Colonic mucosa (tissue), 4 donors: ENCODE measurements around the gene RFC2. TPM values are rescaled to one million over a fixed set of nuclear protein-coding genes. Genes with fewer than 3 reads are reported as not detected.

Source experiments
- DNase-seq: peaks from one replicate; pipeline ENCODE4 v3.0.0-alpha.2; 2020
- H3K27ac ChIP-seq: fragments of 200-600 bp; one replicate; pipeline ENCODE4 v1.8.0; 2021
- H3K27me3 ChIP-seq: fragments of 200-600 bp; one replicate; pipeline ENCODE4 v1.8.0; 2021
- H3K36me3 ChIP-seq: fragments of 200-600 bp; one replicate; pipeline ENCODE4 v1.8.0; 2021
- H3K4me1 ChIP-seq: fragments of 200-600 bp; one replicate; pipeline ENCODE4 v1.8.0; 2021; ENCODE audit warnings: mild to moderate bottlenecking
- H3K4me3 ChIP-seq: fragments of 200-600 bp; one replicate; pipeline ENCODE4 v1.8.0; 2021
- H3K9ac ChIP-seq, 2 donors: one replicate each; pipeline ENCODE4 v1.7.0; 2013; ENCODE audit warnings: control low read depth in 2 of 2, low read depth in 2 of 2, low read length in 2 of 2
- H3K9me3 ChIP-seq: fragments of 200-600 bp; one replicate; pipeline ENCODE4 v1.8.0; 2021
- CTCF ChIP-seq: fragments of 200-600 bp; IDR thresholded peaks from one replicate; pipeline ENCODE4 v1.8.0; 2022; ENCODE audit warnings: antibody characterized with exemption, mild to moderate bottlenecking
- intact Hi-C: fragments of 100-400 bp; cut with DNase I; formaldehyde crosslinking; loops from one replicate; pipeline ENCODE4 v1.14.1; 2022
- total RNA-seq, 2 donors: library from RNA; stranded (reverse); fragmentation: NEBNext Ultra II Directional in 1 of 2; extraction: Animal tissue kit (Norgen Biotek cat#: 25700) in 1 of 2; gene quantifications; one replicate each; pipeline ENCODE4 v1.2.1, GENCODE V29; 2021
- donor health status: healthy.
- donor health status: DM: no; HTN: no; CAD: no.
- donor health status: DM: no; HTN: no; CAD: no.

Gene RFC2
- total RNA-seq, 2 donors from 2014 or later, result 18.5 to 43.8 TPM

- H3K27ac ChIP-seq, result no peak overlapping the region
- H3K36me3 ChIP-seq, result no peaks in the 10 kb centered on the region
- TF ChIP-seq CTCF, result no peak
- no peak overlapping the region for H3K4me3 ChIP-seq
- no peaks in the 10 kb centered on the region for H3K9me3 ChIP-seq
- no peak for DNase-seq
- no peaks in the 10 kb centered on the region for H3K4me1 ChIP-seq
- H3K9ac ChIP-seq, result no peak overlapping the region
- H3K27me3 ChIP-seq, result no peaks in the 10 kb centered on the region
- intact Hi-C loops, result no loop called here
Measured at GRCh38 chr7:74219416-74219815, 34.8 kb downstream of the RFC2 start.

- H3K4me1 ChIP-seq, result no peaks in the 10 kb centered on the region
- no peaks in the 10 kb centered on the region for H3K36me3 ChIP-seq
- intact Hi-C loops, result no loop called here
- no peaks in the 10 kb centered on the region for H3K27me3 ChIP-seq
- no peak for TF ChIP-seq CTCF
- no peak overlapping the region for H3K9ac ChIP-seq
- no peaks in the 10 kb centered on the region for H3K9me3 ChIP-seq
- no peak overlapping the region for H3K4me3 ChIP-seq
- DNase-seq, result no peak
- no peak overlapping the region for H3K27ac ChIP-seq
Measured at GRCh38 chr7:74218343-74218698, 35.9 kb downstream of the RFC2 start.

- DNase-seq, result no peak
- Histone ChIP-seq H3K27ac (no peak overlapping the region), H3K4me1 (no peaks in the 10 kb centered on the region), H3K9me3 (no peaks in the 10 kb centered on the region), H3K27me3 (no peaks in the 10 kb centered on the region), H3K36me3 (no peaks in the 10 kb centered on the region), H3K9ac (no peak overlapping the region), H3K4me3 (no peak overlapping the region)
- TF ChIP-seq CTCF, result no peak
- intact Hi-C loops, result no loop called here
Measured at GRCh38 chr7:74217455-74218342, 36.5 kb downstream of the RFC2 start.

- Histone ChIP-seq H3K27ac (no peak overlapping the region), H3K4me1 (no peaks in the 10 kb centered on the region), H3K9ac (no peak overlapping the region), H3K9me3 (no peaks in the 10 kb centered on the region), H3K36me3 (no peaks in the 10 kb centered on the region), H3K27me3 (no peaks in the 10 kb centered on the region), H3K4me3 (no peak overlapping the region)
- DNase-seq, result no peak
- intact Hi-C loops, result no loop called here
- no peak for TF ChIP-seq CTCF
Measured at GRCh38 chr7:74216361-74216761, 37.8 kb downstream of the RFC2 start.

- no peak for DNase-seq
- H3K27me3 ChIP-seq, result no peaks in the 10 kb centered on the region
- no peak overlapping the region for H3K9ac ChIP-seq
- no peak for TF ChIP-seq CTCF
- no peak overlapping the region for H3K4me3 ChIP-seq
- intact Hi-C loops, result no loop called here
- no peak overlapping the region for H3K27ac ChIP-seq
- H3K9me3 ChIP-seq, result no peaks in the 10 kb centered on the region
- H3K36me3 ChIP-seq, result no peaks in the 10 kb centered on the region
- H3K4me1 ChIP-seq, result no peaks in the 10 kb centered on the region
Measured at GRCh38 chr7:74215921-74216320, 38.3 kb downstream of the RFC2 start.
